ENCODE results near the gene SERPINA1. TPM values are rescaled to one million over a fixed set of nuclear protein-coding genes. Genes with fewer than 3 reads are reported as not detected.

The SERPINA1 gene
- total and polyA plus RNA-seq, 10 of the 15 experiments (the other 5 are each of a cell fraction or from before 2014, with no cell fraction given): 0.16 to 6.6 (median 0.53) TPM

DNA sequence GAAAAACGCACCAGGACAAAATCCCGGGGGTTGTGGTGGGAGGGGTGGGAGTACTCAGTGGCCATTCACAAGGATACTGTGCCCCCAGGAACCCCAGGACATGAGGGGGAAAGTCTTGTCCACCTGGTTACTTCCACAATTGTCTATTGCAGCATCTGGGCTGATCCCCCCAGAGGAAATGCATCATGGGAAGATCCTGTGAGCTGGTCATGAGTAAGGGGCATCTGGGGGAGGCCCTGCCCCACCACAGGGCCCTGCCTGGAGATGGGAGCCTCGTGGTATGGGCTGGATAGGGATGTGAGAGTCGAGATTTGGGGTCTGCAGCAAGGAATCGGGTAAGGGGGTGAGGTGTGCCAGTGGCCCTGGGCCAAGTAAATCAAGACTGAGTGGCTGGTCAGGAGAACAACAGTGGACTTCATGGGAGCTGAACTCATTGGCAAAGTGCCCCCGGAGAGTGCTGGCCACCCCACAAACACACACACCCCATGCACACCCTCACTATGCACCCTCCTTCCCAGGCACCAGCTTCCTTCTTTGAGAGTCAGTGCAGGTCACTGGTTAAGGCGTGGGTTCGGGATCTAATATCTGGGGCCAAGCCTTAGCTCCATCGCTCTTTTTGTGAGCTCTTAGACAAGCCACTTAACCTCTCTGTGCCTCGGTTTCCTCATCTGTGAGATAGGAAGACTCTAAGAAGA lies 3.0 kb upstream of the SERPINA1 start:
- Histone ChIP-seq H3K27me3 (replicated peaks in 1 of 2; ENCODE audit: control insufficient read depth in 2 of 2, insufficient read depth in 2 of 2, low read length in 1 of 2) (no peaks in the 10 kb centered on the region), H2AFZ (ENCODE audit: control insufficient read depth, low read depth, low read length) (no peak overlapping the region), H4K20me1 (ENCODE audit: control insufficient read depth, insufficient read depth) (no peaks in the 10 kb centered on the region; the same call in 1 of the 2 replicates), H3K27ac (ENCODE audit: control insufficient read depth, insufficient read depth) (no peak overlapping the region), H3K36me3 (ENCODE audit: control insufficient read depth in 2 of 2, insufficient read depth in 2 of 2, low read length in 1 of 2) (no peaks in the 10 kb centered on the region), H3K4me3 (no peak overlapping the region), H3K79me2 (ENCODE audit: control insufficient read depth, insufficient read depth, low read length) (no peaks in the 10 kb centered on the region), H3K4me2 (ENCODE audit: control insufficient read depth, insufficient read depth) (no peak overlapping the region), H3K9ac (ENCODE audit: control insufficient read depth, insufficient read depth, low read length) (no peak overlapping the region), H3K4me1 (ENCODE audit: control insufficient read depth, insufficient read depth, low read length) (no peaks in the 10 kb centered on the region; the same call in 1 of the 2 replicates), H3K9me3 (replicated peaks; ENCODE audit: control insufficient read depth, insufficient read depth, low read length) (no peaks in the 10 kb centered on the region)
- BruUV-seq (replicated peaks): no TSS peak
- POLR2A ChIA-PET: no interaction called here
- RAD21 ChIA-PET (ENCODE audit: unreplicated experiment): no interaction called here
- 25% methylated on average over 10 of the region's 10 CpGs for WGBS (ENCODE audit: insufficient coverage, insufficient replicate concordance, low lambda C conversion rate, missing lambda C conversion rate)
- no peak for DNase-seq (ENCODE audit: low read depth, low spot score)
- intact Hi-C loops (cut with micrococcal nuclease; ENCODE audit: unreplicated experiment): no loop called here
- CTCF ChIA-PET: no interaction called here
- in situ Hi-C loops (cut with MboI): no loop called here
- SMC1A ChIA-PET (ENCODE audit: uncharacterized antibody, unreplicated experiment): no interaction called here
- FAIRE-seq: no peak
- TF ChIP-seq SP1 (IDR thresholded peaks at IDR 0.05; ENCODE audit: low read depth, low read length): no peak
- TF ChIP-seq CBX5 (IDR thresholded peaks at IDR 0.05; ENCODE audit: low read depth): no peak
- no peak for TF ChIP-seq PAX5 (IDR thresholded peaks at IDR 0.05; ENCODE audit: borderline replicate concordance, low read depth, low read length)
- TF ChIP-seq, protein P1, sequence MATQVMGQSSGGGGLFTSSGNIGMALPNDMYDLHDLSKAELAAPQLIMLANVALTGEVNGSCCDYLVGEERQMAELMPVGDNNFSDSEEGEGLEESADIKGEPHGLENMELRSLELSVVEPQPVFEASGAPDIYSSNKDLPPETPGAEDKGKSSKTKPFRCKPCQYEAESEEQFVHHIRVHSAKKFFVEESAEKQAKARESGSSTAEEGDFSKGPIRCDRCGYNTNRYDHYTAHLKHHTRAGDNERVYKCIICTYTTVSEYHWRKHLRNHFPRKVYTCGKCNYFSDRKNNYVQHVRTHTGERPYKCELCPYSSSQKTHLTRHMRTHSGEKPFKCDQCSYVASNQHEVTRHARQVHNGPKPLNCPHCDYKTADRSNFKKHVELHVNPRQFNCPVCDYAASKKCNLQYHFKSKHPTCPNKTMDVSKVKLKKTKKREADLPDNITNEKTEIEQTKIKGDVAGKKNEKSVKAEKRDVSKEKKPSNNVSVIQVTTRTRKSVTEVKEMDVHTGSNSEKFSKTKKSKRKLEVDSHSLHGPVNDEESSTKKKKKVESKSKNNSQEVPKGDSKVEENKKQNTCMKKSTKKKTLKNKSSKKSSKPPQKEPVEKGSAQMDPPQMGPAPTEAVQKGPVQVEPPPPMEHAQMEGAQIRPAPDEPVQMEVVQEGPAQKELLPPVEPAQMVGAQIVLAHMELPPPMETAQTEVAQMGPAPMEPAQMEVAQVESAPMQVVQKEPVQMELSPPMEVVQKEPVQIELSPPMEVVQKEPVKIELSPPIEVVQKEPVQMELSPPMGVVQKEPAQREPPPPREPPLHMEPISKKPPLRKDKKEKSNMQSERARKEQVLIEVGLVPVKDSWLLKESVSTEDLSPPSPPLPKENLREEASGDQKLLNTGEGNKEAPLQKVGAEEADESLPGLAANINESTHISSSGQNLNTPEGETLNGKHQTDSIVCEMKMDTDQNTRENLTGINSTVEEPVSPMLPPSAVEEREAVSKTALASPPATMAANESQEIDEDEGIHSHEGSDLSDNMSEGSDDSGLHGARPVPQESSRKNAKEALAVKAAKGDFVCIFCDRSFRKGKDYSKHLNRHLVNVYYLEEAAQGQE (IDR thresholded peaks at IDR 0.05; ENCODE audit: low read depth, low read length): no peak
- TF ChIP-seq NFIC (IDR thresholded peaks at IDR 0.05; ENCODE audit: low read depth, low read length): no peak
- no peak for ATAC-seq
